ENCODE data around the gene RETREG3.
A peak's percentile ranks its signal among the peaks of the same experiment; 100 is the strongest.
"Not testable (repeated sequence)": the region's sequence is repeated elsewhere in the genome, so short reads cannot be mapped to it uniquely, and the experiment has no call there.

RETREG3 gene

DNA sequence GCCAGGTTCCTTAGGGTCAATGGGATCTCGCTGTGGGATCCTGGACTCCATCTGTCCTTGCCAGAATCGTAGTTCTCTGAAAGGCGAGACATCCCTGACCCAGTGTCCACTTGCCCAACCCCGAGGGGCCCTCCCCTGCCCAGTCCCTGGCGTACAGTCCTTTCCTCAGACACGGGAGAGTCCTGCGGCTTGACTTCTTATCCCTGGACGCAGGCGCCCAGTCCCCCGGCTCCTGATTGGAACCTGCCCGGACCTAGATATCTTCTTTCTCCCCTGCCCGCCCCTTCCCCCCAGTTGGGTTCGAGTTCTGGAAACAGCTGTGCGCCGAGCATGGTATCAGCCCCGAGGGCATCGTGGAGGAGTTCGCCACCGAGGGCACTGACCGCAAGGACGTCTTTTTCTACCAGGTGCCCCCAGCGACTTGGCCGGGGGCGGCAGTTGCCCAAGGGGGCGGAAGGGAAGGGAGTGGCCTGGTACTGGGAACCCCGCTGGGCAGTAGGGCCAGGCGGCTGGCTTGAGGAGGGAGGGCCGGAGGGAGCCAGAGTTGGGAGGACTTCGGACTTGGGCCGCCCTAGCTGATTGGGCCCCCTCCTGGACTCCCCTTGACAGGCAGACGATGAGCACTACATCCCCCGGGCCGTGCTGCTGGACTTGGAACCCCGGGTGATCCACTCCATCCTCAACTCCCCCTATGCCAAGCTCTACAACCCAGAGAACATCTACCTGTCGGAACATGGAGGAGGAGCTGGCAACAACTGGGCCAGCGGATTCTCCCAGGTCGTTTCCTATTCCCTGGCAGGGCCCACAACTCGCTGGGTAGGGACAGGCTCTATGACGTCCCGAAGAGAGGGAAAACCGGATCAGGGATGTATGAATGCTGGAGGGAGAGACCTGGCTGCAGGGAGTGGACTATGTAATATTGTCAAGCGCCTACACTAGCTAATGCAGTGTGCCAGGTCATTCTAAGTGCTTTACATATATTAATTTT lies 934 bp upstream of the RETREG3 start:
- DNase-seq: not testable (repeated sequence)

DNA sequence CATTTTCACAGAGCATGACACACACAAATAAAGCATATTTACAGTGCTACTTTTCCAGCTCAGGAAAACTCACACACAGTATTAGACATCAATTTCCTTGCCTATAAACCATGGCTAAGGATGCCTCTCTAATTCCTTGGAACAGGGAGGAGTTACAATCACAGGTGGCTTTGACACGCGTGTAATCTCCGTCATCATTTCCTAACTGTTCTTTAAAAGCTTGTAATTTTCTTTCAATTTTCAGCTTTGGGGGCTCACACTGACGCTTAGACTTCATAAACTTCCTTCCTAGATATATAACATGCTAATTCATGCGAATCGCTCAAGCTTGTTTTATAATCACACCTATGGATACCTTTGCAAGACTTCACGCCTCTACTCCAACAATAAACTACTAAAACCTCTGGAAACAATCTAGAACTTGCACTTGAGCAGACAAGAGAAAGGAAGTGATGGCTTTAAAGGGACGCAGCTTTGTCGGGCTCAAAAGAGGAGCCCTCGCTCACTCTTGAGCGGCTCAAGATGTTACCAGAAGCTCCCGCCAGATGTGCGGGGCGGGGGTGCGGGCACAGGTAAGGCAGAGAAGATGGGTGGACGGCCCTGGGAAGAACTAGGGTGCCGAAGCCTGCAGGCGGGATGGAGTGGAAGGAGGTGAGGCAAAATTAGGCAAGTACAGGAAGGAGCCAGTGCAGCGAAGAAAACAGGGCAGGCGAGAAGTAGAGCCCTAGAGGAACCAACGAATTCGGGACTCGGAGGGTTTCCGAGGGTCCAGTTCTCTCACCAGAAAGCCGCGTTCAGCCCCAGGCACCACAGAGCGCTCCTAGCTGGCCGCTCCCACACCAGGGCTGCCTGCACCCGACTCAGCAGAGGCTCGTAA lies 631 bp downstream of the RETREG3 start:
- no peak for DNase-seq

DNA sequence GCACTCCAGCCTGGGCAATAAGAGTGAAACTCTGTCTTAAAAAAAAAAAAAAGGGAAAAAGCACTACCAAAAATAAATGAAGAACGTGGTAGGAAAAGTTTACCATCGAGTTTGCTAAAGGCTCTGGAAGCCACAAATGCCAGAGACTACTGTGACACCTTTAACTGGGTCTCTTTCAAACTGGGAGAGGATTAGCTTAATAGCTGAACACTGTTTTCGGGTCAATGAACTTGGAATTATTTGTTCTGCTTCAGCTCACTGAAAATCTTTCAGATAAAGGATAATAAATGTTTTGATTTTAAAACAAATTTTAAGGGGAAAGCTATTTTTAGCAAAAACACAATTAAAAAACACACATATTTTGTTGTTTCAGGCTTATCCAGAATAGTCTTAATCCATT lies 1.4 kb downstream of the RETREG3 start:
- no peak for DNase-seq

DNA sequence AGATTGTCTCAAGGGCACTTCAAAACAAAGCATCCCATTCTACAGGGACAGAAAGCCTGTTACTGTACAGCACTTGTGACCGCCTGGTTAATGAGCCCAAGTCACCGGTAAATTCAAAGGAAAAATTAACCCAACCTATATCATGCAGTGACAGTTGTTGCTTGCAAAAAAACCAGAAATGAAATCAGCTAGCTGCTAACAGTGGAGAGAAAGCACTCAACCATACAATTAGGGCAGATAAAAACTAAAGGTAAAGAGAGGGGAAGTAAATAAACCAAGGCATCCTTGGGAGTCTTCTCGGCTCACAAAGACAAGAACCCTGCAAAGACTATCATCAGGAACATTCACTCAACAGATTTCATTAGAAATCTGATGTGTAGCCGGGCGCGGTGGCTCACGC lies 5.9 kb downstream of the RETREG3 start:
- no peak for DNase-seq

DNA sequence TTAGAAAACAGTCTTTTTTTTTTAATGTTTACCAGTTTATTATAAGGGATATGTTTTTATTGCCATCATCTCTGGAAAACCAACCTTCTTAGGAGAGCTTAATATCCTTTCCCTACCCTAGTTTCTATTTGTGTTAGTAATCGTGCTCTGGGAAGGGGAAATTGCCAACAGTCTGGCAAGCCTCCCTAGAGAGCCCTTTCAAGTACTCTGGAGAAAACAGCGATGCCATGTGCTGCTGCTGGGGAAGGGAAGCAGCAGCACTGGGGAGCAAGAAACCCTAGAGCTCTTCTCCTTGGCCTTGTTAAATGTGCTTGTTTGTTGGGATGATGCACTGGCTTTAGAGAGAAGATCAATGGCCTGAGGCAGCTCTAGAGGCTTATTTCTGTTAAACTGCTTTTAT lies 10.3 kb downstream of the RETREG3 start:
- no peak for DNase-seq

DNA sequence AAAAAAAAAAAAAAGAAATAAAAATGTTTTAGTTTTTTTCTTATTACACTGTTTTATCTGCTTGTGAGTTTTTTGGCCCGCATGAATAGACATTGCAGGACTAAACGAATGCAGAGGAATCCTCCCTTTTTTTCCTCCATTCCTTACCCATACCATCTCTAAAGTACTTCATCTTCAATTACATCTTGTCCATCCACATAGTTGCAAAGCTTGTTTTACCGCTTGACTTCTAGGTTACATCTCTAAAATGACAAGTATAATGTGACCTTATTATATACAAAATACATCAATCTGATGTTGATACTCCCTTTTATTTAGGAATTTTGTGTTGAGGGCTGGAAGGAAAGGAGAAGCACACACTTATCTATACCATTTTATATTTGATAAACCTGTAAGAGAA lies 12.8 kb downstream of the RETREG3 start:
- DNase-seq: no peak

DNA sequence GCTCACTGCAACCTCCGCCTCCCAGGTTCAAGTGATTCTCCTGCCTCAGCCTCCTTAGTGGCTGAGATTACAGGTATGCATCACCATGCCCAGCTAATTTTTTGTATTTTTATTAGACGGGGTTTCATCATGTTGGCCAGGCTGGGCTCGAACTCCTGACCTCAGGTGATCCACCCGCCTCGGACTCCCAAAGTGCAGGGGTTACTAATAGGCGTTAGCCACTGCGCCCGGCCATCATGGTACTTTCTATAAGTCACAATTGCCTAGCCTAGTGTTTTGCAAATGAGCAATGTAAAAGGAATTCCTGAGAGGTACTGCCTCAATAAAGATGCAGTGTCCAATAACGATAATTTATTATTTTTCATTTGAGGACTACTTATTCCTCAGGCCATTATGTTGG lies 17.8 kb downstream of the RETREG3 start:
- DNase-seq: no peak

DNA sequence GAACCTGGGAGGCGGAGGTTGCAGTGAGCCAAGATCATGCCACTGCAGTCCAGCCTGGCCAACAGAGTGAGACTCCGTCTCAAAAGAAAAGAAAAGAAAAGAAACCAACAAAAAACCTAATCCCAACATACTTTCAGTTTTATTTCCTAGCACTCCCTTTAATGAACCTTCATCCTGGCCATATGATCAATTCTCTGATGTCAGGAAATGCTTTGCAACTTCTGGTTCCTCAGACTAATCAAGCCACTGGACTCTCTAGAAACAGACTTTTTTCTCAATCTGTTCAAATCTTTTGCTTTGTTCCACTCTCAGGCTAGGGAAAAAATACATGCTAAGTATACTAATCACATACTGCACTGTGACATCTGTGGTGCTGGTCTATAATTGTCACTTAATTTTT lies 18.3 kb downstream of the RETREG3 start:
- DNase-seq: no peak

DNA sequence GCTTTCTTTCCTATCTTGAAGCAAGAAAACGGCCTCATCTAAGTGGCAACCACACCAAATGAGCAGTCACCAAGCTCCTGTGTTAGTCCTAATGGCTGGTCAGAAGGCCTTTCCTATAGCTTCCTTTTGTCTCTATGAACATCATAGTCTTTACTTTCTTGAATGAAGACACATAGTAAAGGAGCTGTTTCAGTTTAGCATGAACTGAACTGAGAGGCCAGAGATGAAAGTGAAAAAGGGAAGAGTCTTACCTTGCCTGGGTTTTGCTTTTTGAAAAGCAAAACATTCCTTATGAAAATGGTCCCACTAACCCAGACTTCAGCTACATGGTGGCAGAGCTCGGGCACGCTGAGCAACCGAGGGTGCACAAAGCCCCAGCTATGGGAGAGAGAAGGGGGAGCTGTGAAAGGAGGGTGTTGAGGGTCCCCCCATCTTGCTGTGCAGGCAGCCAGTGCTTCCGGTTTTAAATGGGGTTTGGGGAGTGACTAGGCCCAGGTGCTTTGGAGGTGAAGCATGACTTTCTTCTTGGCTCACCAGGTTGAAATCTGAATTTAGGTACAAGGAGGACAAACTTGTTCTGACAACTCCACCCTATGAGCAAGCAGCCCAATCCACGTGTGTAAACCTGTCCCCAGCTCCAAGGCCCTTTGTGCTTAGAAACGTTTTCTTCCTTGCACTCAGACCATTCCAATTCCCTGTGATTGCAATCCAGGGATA lies 22.5 kb downstream of the RETREG3 start:
- no peak for DNase-seq

DNA sequence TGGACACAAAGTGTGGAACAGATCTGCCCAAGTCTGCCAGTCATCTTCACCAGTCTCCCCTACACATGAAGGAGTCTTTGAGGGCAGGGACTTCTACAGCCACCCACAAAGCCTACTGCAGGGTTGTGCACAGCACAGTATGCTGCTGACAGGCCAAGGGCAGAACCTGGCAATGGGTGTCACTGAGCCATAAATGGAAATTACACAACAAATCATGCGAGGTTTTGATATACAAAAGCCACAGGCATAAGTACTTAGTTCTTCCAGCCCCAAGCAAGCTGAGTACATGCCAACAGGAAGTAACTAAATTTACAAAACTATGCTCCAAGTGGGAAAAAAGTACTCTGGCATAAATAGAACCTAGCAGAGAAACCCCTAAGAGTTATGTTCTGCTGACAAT lies 23.8 kb downstream of the RETREG3 start:
- no peak for DNase-seq

DNA sequence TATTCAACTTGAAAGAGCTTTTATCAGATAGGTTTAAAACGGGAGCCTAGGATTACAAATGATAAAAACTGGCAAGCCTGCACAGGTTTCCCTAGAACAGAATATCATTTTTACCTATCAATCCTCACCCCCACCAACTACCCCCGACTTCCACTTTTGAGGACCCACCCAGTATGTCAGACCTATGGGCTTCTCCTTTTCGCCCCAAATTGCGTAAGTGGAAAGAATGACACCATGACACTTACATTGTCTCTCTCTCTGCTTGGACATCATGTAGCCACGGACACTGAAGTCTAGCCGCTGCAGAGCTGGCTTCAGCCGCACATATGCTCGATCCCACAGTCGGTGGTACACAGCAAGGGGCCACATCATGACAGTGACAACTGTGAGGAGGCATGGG lies 24.3 kb downstream of the RETREG3 start:
- no peak for DNase-seq

DNA sequence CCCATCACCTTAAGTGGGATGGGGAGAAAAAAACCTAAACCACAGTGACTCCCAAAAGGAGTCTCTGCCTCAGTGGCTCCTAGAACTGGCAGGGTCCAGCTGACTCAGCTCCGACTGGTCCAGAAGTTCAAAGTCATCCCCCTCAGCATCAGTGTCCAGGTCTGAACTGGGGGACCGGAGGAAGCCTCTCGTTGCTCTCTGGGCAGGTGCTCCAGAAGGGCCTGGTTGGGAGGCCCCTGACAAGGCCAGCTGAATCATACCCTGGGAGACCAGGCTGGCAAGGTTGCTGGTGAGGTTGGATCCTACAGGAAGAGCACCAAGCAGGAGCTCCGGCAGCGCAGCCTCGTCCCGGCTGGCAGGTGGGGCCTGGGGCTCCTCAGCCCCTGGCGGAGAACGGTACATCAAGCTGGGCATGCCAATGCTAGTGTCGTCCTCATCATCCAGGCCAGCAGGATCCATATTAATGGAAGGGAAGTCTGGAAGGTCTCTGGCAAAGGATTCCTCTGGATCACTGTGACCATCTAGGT lies 27.4 kb downstream of the RETREG3 start:
- DNase-seq: no peak

DNA sequence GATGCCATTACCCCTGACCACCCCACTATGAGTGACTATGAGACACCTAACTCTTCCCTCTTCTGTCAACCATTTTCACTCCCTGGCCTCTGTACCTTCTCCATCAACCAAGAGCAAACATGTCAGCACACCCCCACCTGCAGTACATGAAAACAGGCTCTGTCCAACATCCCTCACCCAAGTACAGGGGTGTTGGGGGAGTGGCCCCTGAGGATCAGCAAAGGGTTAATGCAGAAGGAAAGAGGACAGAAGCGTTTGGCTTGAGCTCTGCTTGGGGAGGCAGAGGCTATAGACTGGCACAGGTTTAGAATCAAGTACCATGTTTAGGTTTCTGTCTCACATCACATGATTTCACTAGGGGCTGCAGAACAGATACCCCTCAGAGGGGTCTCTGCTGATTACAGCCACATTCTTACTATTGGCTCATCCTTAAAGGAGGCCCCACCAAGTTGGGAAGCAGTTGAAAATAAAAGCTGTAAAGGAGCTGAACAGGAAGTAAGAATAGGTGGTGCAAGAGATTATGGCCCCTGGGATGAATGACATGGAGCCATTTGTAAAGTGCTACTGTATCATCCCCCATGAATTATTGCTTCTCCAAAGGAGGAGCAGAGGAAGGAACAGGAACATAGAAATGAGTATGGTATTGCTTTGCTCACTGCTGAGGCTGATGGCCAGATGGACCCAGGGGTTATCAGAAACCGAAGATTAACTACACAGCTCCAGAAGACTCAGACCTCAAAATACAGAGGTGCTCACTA lies 29.2 kb downstream of the RETREG3 start:
- DNase-seq: no peak

DNA sequence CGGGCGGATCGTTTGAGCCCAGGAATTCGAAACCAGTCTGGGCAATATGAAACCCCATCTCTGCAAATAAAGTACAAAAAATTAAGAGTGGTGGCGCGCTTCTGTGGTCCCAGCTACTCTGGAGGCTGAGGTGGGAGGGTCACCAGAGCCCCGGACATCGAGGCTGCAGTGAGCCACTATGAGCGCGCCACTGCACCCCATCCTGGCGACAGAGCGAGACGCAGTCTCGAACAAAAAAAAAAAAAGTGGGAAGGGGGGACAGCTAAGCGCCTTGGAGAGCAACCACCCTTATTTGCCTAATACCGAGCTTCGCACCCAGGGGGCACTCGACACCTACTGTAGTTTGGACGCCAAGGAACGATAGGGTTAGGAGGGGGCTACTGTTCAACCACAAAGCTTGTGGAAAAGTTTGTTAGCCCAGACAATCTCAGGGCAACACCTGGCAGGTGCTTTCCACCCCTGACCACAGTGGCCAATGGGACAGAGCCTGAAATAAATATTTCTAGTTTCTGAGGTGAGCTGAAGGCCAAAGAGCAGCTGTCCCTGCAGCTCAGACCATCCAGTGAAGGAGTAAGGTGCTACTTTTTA lies 30.8 kb downstream of the RETREG3 start:
- DNase-seq: peak; percentile 27

DNA sequence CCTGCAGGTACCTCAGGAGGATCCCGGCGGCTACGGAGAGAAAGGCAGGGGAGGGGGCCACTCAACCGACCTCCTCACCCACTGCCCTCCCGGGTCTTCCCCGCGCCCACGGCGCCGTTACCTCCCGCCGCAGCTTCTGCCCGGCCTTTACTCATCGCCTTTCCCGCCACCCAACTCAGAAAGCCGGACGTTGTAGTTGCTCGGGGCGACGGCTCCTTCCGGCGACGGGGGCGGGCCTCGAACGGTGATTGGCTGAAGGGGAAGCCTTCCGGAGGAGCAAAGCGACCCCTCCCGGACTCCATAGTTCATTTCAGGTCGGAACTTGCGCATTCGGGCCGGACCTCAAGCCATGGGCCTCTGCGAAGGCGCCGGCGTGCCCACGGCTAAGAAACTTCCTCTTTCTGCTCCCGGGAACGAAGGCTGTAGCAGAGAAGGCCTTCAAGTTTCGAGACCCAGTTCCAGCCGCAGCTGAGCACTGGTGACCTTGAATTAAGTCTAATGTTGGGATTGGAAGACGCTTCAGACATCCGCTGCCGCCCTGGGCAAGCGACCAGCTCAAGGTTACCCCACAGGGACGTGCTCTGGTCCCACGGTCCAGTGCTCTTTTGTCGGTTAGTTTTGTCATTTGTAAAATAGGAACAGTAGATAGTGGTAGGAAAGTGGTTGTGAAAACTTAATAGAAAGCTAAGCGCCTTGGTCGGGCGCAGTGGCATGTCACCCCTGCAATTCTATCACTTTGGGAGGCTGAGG lies 31.5 kb downstream of the RETREG3 start, which contains the start of gene PSMC3IP:
PSMC3IP (minus strand) TSS at position 198 of the 750 bp plus-strand sequence; CDS start at position 155, 43 bp downstream.
- peak; percentile 84 for DNase-seq

DNA sequence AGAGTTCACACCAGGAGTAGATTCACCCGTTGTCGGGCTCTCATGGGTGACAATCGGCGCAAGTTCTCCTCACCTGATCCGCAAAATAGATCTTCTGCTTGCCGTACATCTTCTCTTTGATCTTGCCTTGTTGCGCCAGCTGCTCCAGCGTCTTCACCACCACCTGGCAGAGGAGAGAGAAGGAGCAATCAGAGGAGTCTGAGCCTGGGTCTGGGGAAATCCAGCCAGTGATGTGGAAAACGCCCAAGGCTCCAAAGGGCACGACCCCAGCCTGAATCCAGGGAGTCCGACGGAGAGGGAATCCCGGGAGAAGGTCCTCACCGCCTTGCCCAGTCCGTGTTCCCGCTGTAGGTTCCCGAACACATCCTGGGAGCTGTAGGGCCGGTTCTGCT lies 32.0 kb downstream of the RETREG3 start:
- no peak for DNase-seq

DNA sequence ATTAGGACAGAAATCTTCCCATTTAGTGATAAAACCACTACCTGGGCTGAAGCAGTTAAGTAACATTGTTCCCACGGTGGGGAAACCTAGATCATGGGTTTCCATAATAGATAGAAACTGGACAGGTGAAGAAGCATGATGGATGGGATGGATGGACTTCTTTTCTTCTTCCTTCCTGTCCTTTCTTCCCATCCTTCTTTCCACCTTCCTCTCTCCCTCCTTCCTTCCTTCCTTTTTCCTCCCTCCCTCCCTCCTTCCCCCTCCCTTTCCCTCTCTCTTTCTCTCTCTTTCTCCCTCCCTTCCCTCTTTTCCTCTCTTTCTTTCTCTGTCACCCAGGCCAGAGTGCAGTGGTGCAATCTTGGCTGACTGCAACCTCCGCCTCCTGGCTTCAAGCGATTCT lies 34.7 kb downstream of the RETREG3 start:
- no peak for DNase-seq

DNA sequence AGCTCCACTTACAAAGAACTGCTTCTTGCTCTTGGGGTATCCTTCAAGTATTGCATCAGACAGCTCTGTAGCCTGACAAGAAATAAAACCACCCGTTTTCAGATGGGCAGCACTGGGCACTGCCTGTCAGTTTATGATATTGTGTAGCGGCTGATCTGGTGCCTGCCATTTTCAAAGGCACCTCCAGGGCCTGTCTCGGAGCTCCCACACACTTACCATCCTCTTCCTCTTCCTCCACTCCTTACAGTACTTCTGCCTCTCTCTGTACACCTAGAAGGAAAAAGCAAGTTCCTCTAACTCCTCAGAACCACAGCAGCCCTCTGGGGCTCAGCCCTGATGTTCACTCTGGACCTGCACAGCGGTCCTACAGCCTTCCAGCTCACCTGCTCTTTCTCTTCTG lies 36.1 kb downstream of the RETREG3 start:
- DNase-seq: no peak

DNA sequence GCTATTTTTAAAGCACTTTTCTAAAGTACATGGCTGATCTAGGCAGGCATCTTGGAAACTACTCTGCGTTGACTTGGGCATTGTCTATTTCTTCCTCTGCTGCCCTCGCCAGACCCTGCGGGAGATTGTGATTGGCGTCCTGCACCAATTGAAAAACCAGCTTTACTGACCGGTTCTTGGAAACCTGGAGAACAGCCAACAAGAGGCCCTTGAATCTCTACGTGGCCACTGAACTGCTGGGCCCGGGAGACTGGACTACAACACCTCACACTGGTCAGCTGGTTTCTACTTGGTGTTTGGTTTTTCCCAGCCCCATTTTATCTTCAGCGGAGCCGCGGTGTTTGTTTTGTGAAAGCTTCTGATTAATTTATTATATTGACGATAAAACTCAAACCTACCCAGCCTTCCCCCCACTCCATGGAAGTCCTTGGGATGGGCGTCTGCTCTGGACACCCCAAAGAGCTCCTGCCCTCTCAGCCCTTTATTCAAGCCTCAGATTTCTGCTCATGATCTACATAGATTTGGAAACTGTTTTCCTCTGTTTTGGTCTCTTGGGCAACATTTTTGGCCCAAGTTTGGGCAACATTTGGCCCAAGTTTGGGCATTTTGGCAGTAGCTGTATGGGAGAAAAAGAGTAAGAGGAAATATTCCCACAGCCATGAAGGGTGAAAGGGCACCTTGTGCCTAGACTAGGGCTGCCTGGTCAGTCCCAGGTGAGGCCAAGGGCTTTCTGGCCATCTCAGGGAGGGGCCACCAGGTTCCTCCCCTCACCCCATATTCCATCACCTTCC lies 37.5 kb downstream of the RETREG3 start:
- DNase-seq: no peak

All from NCI-H2029 (cell line).